NCI-H1694 (cell line): ENCODE results near the gene CCDC87.

ENCODE experiments used
- DNase-seq: peaks from one replicate; lab custom pipeline; 2025; lab: John Stamatoyannopoulos, UW

The CCDC87 gene

GRCh38 chr11:66579017-66579606 is 13.8 kb downstream of the CCDC87 start:
- peak; percentile 19 for DNase-seq

GRCh38 chr11:66570850-66571180 is 22.0 kb downstream of the CCDC87 start:
- no peak for DNase-seq

- DNase-seq = no peak
Observed at GRCh38 chr11:66570079-66570849, 22.6 kb downstream of the CCDC87 start.

GRCh38 chr11:66569076-66569475 is 23.8 kb downstream of the CCDC87 start:
- DNase-seq = no peak

GRCh38 chr11:66568124-66568916 is 24.5 kb downstream of the CCDC87 start, which contains the start of gene CTSF:
Gene CTSF, minus strand, starts transcription at chr11:66568606. Its CDS starts 120 bp downstream, at chr11:66568486.
- peak; percentile 8 for DNase-seq

- no peak for DNase-seq
Observed at GRCh38 chr11:66567787-66568123, 25.1 kb downstream of the CCDC87 start.

GRCh38 chr11:66566221-66566620 is 26.6 kb downstream of the CCDC87 start:
- DNase-seq = no peak

GRCh38 chr11:66564984-66565383 is 27.9 kb downstream of the CCDC87 start:
- DNase-seq = no peak

GRCh38 chr11:66564538-66564937 is 28.3 kb downstream of the CCDC87 start:
- DNase-seq = no peak

- DNase-seq = no peak
Observed at GRCh38 chr11:66563832-66564231, 29.0 kb downstream of the CCDC87 start.

GRCh38 chr11:66562907-66563583 is 29.8 kb downstream of the CCDC87 start:
- DNase-seq = no peak

GRCh38 chr11:66562275-66562674 is 30.6 kb downstream of the CCDC87 start:
- DNase-seq = no peak

- DNase-seq = no peak
Observed at GRCh38 chr11:66561975-66562248, 31.0 kb downstream of the CCDC87 start.

GRCh38 chr11:66561178-66561974 is 31.5 kb downstream of the CCDC87 start:
- DNase-seq = no peak

- no peak for DNase-seq
Observed at GRCh38 chr11:66559866-66560676, 32.8 kb downstream of the CCDC87 start.

- no peak for DNase-seq
Observed at GRCh38 chr11:66559142-66559865, 33.6 kb downstream of the CCDC87 start.

GRCh38 chr11:66557733-66558326 is 35.0 kb downstream of the CCDC87 start:
- no peak for DNase-seq

- DNase-seq = no peak
Observed at GRCh38 chr11:66556086-66556485, 36.8 kb downstream of the CCDC87 start.

- DNase-seq = no peak
Observed at GRCh38 chr11:66555416-66555815, 37.4 kb downstream of the CCDC87 start.

GRCh38 chr11:66554602-66555001 is 38.3 kb downstream of the CCDC87 start:
- DNase-seq = no peak
